ENCODE measurements around the gene SPRING1. TPM values are rescaled to one million over a fixed set of nuclear protein-coding genes. Genes with fewer than 3 reads are reported as not detected.

The SPRING1 gene
- total RNA-seq, 4 donors from 2014 or later: 22.3 to 40.3 (median 35.1) TPM

GRCh38 chr12:116727261-116727660 is 10.6 kb downstream of the SPRING1 start:
- intact Hi-C loops (cut with DNase I; ENCODE audit: low total_unique reads) (no loop called here), in situ Hi-C loops (cut with MboI; ENCODE audit: low pct_ligation_motif_present in 1 of 4, low pct_unique_long_range_greater_than_20kb in 1 of 4, low sequenced_read_pairs in 3 of 4) (no loop called here)
- Histone ChIP-seq H3K4me3 (no peak overlapping the region), H3K4me1 (peaks cover 0 to 11% (median 0%) of the 10 kb centered on the region in 4 donors), H3K36me3 (no peaks in the 10 kb centered on the region), H3K27ac (no peak overlapping the region), H3K27me3 (no peaks in the 10 kb centered on the region), H3K9me3 (no peaks in the 10 kb centered on the region)
- DNase-seq: no peak
- TF ChIP-seq POLR2A (IDR thresholded peaks at IDR 0.05) (no peak), EP300 (IDR thresholded peaks at IDR 0.05; ENCODE audit: low read depth) (no peak), POLR2AphosphoS5 (IDR thresholded peaks at IDR 0.05) (no peak)
- TF ChIP-seq, protein P1, sequence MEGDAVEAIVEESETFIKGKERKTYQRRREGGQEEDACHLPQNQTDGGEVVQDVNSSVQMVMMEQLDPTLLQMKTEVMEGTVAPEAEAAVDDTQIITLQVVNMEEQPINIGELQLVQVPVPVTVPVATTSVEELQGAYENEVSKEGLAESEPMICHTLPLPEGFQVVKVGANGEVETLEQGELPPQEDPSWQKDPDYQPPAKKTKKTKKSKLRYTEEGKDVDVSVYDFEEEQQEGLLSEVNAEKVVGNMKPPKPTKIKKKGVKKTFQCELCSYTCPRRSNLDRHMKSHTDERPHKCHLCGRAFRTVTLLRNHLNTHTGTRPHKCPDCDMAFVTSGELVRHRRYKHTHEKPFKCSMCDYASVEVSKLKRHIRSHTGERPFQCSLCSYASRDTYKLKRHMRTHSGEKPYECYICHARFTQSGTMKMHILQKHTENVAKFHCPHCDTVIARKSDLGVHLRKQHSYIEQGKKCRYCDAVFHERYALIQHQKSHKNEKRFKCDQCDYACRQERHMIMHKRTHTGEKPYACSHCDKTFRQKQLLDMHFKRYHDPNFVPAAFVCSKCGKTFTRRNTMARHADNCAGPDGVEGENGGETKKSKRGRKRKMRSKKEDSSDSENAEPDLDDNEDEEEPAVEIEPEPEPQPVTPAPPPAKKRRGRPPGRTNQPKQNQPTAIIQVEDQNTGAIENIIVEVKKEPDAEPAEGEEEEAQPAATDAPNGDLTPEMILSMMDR (IDR thresholded peaks at IDR 0.05): no peak
- WGBS, 2 donors (ENCODE audit: low coverage in 1 of 2): 71 to 83% methylated on average over 3 of the region's 3 CpGs

GRCh38 chr12:116726694-116727093 is 11.2 kb downstream of the SPRING1 start:
- in situ Hi-C loops (cut with MboI; ENCODE audit: low pct_ligation_motif_present in 1 of 4, low pct_unique_long_range_greater_than_20kb in 1 of 4, low sequenced_read_pairs in 3 of 4): no loop called here
- H3K27me3 ChIP-seq: no peaks in the 10 kb centered on the region
- H3K4me1 ChIP-seq: peaks cover 0 to 11% (median 0%) of the 10 kb centered on the region in 4 donors
- DNase-seq: no peak
- no peaks in the 10 kb centered on the region for H3K9me3 ChIP-seq
- H3K36me3 ChIP-seq: peaks cover 0 to 4% (median 0%) of the 10 kb centered on the region in 4 donors
- no peak overlapping the region for H3K4me3 ChIP-seq
- intact Hi-C loops (cut with DNase I; ENCODE audit: low total_unique reads): no loop called here
- WGBS, 2 donors (ENCODE audit: low coverage in 1 of 2): 40 to 55% methylated on average over 1 to 4 of the region's 4 CpGs
- TF ChIP-seq, protein P1 (IDR thresholded peaks at IDR 0.05): no peak
- no peak for TF ChIP-seq POLR2AphosphoS5 (IDR thresholded peaks at IDR 0.05)
- TF ChIP-seq EP300 (IDR thresholded peaks at IDR 0.05; ENCODE audit: low read depth): no peak
- TF ChIP-seq POLR2A (IDR thresholded peaks at IDR 0.05): no peak
- H3K27ac ChIP-seq: no peak overlapping the region

- no peak overlapping the region for H3K27ac ChIP-seq
- H3K4me1 ChIP-seq: peaks cover 0 to 32% (median 10%) of the 10 kb centered on the region in 4 donors
- H3K4me3 ChIP-seq: no peak overlapping the region
- peaks cover 0 to 13% (median 0%) of the 10 kb centered on the region in 4 donors for H3K36me3 ChIP-seq
- DNase-seq: no peak
- in situ Hi-C loops (cut with MboI; ENCODE audit: low pct_ligation_motif_present in 1 of 4, low pct_unique_long_range_greater_than_20kb in 1 of 4, low sequenced_read_pairs in 3 of 4) (loop anchor here in 3 of 4 donors (25.0 kb wide), 2 partner anchors 390 to 735 kb away; no protein-coding TSS in a partner anchor), intact Hi-C loops (cut with DNase I; ENCODE audit: low total_unique reads) (no loop called here)
- no peak for TF ChIP-seq POLR2A (IDR thresholded peaks at IDR 0.05)
- TF ChIP-seq POLR2AphosphoS5 (IDR thresholded peaks at IDR 0.05): no peak
- TF ChIP-seq, protein P1 (IDR thresholded peaks at IDR 0.05): no peak
- no peak for TF ChIP-seq EP300 (IDR thresholded peaks at IDR 0.05; ENCODE audit: low read depth)
- H3K9me3 ChIP-seq: no peaks in the 10 kb centered on the region
- no peaks in the 10 kb centered on the region for H3K27me3 ChIP-seq
Measured at GRCh38 chr12:116722245-116722644, 15.6 kb downstream of the SPRING1 start.

DNA sequence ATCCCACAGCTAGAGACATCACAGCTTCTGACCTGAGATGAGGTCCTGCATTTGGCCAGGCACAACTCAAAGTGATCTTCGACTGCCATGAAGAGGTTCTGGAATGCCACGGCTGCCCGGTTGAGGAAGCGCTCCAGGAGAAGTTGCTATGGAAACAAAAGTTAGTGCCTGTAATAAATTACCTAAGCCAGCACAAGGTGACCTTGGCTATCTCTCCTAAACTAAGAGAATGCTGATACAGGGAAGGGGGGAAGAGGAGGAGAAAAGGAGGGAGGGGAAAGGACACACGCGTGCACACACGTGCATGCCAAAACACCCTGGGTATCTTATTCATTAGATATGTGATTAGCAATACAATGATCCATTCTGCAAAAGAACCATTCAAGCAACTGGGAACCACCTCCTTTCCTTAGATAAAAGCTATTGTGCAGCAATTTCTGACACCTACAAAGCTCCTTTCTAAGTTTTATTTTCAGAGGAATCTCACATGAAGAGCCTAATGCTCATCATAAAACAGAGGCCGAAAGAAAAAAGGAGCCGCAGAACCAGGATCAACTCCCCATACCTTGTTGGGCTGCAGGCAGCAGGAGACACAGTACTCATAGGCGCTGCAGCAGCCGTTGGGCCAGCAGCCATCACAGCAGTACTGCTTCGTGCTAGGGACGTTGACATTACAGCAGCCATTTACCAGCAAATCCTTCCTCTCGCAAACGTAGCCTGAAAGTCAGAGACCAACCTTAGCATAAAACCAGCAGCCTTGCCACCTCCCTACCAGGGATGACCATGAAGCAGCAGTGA is 17.9 kb downstream of the SPRING1 start:
- peaks cover 0 to 13% (median 0%) of the 10 kb centered on the region in 4 donors for H3K36me3 ChIP-seq
- intact Hi-C loops (cut with DNase I; ENCODE audit: low total_unique reads) (no loop called here), in situ Hi-C loops (cut with MboI; ENCODE audit: low pct_ligation_motif_present in 1 of 4, low pct_unique_long_range_greater_than_20kb in 1 of 4, low sequenced_read_pairs in 3 of 4) (loop anchor here in 3 of 4 donors (25.0 kb wide), 2 partner anchors 392 to 733 kb away; no protein-coding TSS in a partner anchor)
- TF ChIP-seq, protein P1 (IDR thresholded peaks at IDR 0.05): no peak
- TF ChIP-seq EP300 (IDR thresholded peaks at IDR 0.05; ENCODE audit: low read depth): no peak
- TF ChIP-seq POLR2A (IDR thresholded peaks at IDR 0.05): no peak
- no peak for TF ChIP-seq POLR2AphosphoS5 (IDR thresholded peaks at IDR 0.05)
- no peak for DNase-seq
- H3K27ac ChIP-seq: peak overlapping the region in 3 of 4 donors; percentile 33 to 49 (median 45)
- no peaks in the 10 kb centered on the region for H3K27me3 ChIP-seq
- H3K4me1 ChIP-seq: peaks cover 0 to 25% (median 10%) of the 10 kb centered on the region in 4 donors
- H3K4me3 ChIP-seq: no peak overlapping the region
- 69 to 77% methylated on average over 5 to 15 of the region's 15 CpGs for WGBS, 2 donors (ENCODE audit: low coverage in 1 of 2)
- H3K9me3 ChIP-seq: no peaks in the 10 kb centered on the region

Data from transverse colon (tissue), 4 donors.